Glutamatergic neuron (in vitro differentiated cells): ENCODE data around the gene PLAC1. TPM values are rescaled to one million over a fixed set of nuclear protein-coding genes. Genes with fewer than 3 reads are reported as not detected.
A peak's percentile ranks its signal among the peaks of the same experiment; 100 is the strongest.

Experiments used
- DNase-seq: peaks from one replicate; pipeline ENCODE4 v3.0.0; 2022
- H3K27ac Mint-ChIP-seq: one replicate; pipeline ENCODE4 v1.8.0; 2020; ENCODE audit warnings: mild to moderate bottlenecking, mixed read lengths, inconsistent platforms; ENCODE audit not compliant: unreplicated experiment
- H3K27me3 Mint-ChIP-seq: one replicate; pipeline ENCODE4 v1.8.0; 2020; ENCODE audit warnings: mild to moderate bottlenecking, moderate library complexity, mixed read lengths, inconsistent platforms; ENCODE audit not compliant: unreplicated experiment
- H3K36me3 Mint-ChIP-seq: one replicate; pipeline ENCODE4 v1.8.0; 2020; ENCODE audit warnings: mild to moderate bottlenecking, mixed read lengths, inconsistent platforms; ENCODE audit not compliant: unreplicated experiment
- H3K4me1 Mint-ChIP-seq: one replicate; pipeline ENCODE4 v1.8.0; 2020; ENCODE audit warnings: mild to moderate bottlenecking, low read depth, mixed read lengths, inconsistent platforms; ENCODE audit not compliant: unreplicated experiment
- H3K4me3 Mint-ChIP-seq: one replicate; pipeline ENCODE4 v1.8.0; 2020; ENCODE audit warnings: mild to moderate bottlenecking, mixed read lengths, inconsistent platforms; ENCODE audit not compliant: unreplicated experiment
- H3K9me3 Mint-ChIP-seq: one replicate; pipeline ENCODE4 v1.8.0; 2020; ENCODE audit warnings: mild to moderate bottlenecking, moderate library complexity, mixed read lengths, inconsistent platforms; ENCODE audit not compliant: unreplicated experiment
- total RNA-seq: library from RNA; stranded (reverse); fragmentation: NEBNext Ultra II Directional; extraction: Animal tissue kit (Norgen Biotek cat#: 25700); gene quantifications from one replicate; pipeline ENCODE4 v1.2.1, GENCODE V29; 2021; ENCODE audit not compliant: unreplicated experiment
- TF ChIP-seq, protein P1 (sequence below): fragments of 200-600 bp; sonication (generic); IDR thresholded peaks from one replicate; pipeline ENCODE4 v1.5.0; 2021; ENCODE audit not compliant: partially characterized antibody, unreplicated experiment

Gene PLAC1
- total RNA-seq, 1 donor from 2014 or later = not detected

DNA sequence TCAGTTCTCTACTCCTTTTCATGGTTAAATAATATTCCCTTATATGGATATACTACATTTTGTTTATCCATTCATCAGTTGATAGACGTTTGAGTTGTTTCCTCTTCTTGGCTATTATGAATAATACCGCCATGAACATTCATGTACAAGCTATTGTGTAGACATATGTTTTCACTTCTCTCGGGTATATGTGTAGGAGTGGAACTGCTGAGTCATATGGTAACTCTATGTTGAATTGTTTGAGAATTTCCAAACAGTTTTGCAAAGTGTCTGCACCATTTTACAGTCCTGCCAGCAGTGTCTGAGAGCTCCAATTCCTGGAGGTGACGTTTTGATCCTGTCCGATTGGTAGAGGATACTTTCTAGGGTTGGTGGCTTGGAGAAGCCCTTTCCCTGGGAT is 23.6 kb downstream of the PLAC1 start:
- H3K4me1 Mint-ChIP-seq = peaks cover 12% of the 10 kb centered on the region
- TF ChIP-seq, protein P1, sequence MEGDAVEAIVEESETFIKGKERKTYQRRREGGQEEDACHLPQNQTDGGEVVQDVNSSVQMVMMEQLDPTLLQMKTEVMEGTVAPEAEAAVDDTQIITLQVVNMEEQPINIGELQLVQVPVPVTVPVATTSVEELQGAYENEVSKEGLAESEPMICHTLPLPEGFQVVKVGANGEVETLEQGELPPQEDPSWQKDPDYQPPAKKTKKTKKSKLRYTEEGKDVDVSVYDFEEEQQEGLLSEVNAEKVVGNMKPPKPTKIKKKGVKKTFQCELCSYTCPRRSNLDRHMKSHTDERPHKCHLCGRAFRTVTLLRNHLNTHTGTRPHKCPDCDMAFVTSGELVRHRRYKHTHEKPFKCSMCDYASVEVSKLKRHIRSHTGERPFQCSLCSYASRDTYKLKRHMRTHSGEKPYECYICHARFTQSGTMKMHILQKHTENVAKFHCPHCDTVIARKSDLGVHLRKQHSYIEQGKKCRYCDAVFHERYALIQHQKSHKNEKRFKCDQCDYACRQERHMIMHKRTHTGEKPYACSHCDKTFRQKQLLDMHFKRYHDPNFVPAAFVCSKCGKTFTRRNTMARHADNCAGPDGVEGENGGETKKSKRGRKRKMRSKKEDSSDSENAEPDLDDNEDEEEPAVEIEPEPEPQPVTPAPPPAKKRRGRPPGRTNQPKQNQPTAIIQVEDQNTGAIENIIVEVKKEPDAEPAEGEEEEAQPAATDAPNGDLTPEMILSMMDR = no peak
- H3K27ac Mint-ChIP-seq = no peak overlapping the region
- H3K27me3 Mint-ChIP-seq = peaks cover 3% of the 10 kb centered on the region
- H3K4me3 Mint-ChIP-seq = no peak overlapping the region
- no peaks in the 10 kb centered on the region for H3K36me3 Mint-ChIP-seq
- peaks cover 2% of the 10 kb centered on the region for H3K9me3 Mint-ChIP-seq
- DNase-seq = no peak

DNA sequence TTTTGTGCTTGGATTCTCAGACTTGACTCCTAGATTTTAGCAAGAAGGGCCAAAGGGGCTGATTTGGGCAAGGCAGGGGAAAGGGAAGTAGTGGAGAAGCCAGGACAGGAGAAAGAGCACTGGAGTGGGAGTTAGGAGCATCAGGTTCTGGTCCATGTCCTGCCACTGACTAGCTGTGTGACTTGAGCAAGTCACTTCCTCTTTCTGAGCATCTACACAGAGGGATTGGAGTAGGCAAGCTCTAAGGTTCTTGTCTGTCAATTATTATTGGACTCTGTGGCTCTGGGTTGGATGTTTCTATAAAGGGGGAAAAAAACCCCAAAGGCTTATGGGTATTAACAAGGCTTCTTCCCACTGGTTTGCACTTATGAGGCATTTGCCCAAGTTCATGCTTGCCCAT is 24.4 kb downstream of the PLAC1 start:
- Mint-ChIP-seq H3K27me3 (peaks cover 3% of the 10 kb centered on the region), H3K9me3 (peaks cover 2% of the 10 kb centered on the region), H3K27ac (no peak overlapping the region), H3K4me1 (peaks cover 12% of the 10 kb centered on the region), H3K36me3 (no peaks in the 10 kb centered on the region), H3K4me3 (no peak overlapping the region)
- DNase-seq = no peak
- TF ChIP-seq, protein P1 = no peak

DNA sequence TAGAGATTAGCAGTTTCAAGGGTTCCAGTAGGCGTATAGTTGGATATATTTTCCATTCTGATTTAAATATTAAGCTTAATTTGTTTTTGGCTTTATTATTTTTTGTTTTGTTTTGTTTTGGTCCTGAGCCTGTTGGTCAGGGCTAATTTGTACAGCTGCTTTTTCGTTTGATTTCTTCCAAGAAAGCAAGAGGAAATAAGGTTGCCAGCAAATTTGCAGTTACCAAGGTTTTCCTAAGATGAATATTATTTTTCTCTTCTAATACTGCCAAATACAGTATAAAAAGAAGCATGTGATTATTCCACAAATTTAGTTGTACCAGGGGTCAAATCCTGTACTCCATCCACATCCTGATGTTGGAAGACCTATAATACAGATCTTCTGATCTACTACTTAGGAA is 24.9 kb downstream of the PLAC1 start:
- H3K27ac Mint-ChIP-seq = no peak overlapping the region
- no peak overlapping the region for H3K4me3 Mint-ChIP-seq
- no peak for DNase-seq
- peaks cover 12% of the 10 kb centered on the region for H3K4me1 Mint-ChIP-seq
- TF ChIP-seq, protein P1 = no peak
- no peaks in the 10 kb centered on the region for H3K36me3 Mint-ChIP-seq
- peaks cover 3% of the 10 kb centered on the region for H3K27me3 Mint-ChIP-seq
- peaks cover 2% of the 10 kb centered on the region for H3K9me3 Mint-ChIP-seq

DNA sequence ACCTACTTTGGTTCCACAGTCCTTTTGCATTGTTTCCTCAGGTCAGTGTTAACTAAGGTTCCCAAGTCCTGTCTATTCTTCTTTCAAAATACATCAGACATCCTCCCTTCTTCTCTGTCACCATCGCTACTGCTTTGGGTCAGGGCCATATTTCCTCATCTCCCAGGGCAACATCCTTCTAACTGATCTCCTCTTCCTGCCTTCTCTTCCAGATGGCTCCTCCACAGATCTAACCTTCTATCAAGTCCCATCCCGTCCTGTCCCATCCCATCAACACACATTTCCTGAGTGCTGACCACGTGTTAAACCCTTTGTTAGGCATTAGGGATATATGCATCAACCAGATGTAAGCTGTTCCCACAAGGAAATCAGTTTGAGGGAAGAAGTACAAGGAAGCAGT is 25.9 kb downstream of the PLAC1 start:
- H3K27ac Mint-ChIP-seq = peak overlapping the region; percentile 56
- H3K36me3 Mint-ChIP-seq = no peaks in the 10 kb centered on the region

More for the DNA sequence above, 25.9 kb downstream of the PLAC1 start:
- Mint-ChIP-seq H3K4me3 (no peak overlapping the region), H3K27me3 (peaks cover 5% of the 10 kb centered on the region), H3K9me3 (peaks cover 2% of the 10 kb centered on the region), H3K4me1 (peaks cover 12% of the 10 kb centered on the region)
- DNase-seq = no peak
- TF ChIP-seq, protein P1 = no peak
